Uterus (tissue), 2 donors: ENCODE measurements around the gene YLPM1.

Experiments
- POLR2A ChIP-seq, 2 donors: fragments of 450-650 bp; IDR thresholded peaks; one replicate each; pipeline ENCODE4 v1.6.1; 2016; ENCODE audit warnings: antibody characterized with exemption in 2 of 2, mild to moderate bottlenecking in 1 of 2, moderate library complexity in 1 of 2
- TF ChIP-seq, protein P1 (sequence below), 4 experiments: fragments of 200-600 bp in 2 of 4; fragments of 450-650 bp in 2 of 4; sonication (generic) in 2 of 4; IDR thresholded peaks; one replicate each; pipeline ENCODE4 v1.5.1; 2016 to 2019; ENCODE audit warnings: antibody characterized with exemption in 4 of 4, mild to moderate bottlenecking in 2 of 4, moderate library complexity in 1 of 4

DNA sequence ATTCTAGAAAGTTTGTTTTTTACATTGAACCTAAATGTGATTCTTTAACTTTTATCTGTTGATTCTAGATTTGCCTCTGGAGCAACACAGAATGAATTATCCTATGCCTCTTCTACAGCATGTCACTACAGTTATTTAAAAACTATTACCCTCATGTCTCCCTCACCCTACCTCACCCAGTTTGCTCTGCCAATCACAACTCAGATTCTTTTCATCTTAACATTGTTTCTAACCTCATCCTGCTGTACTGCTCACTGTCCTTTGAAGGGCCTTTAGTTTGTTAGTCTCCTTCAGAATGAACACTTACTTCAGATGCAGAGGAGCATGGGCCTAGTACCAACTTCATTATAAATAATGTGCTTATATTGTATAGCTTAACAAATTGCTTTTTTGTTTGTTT, 21.5 kb downstream of the YLPM1 start:
- TF ChIP-seq, protein P1, sequence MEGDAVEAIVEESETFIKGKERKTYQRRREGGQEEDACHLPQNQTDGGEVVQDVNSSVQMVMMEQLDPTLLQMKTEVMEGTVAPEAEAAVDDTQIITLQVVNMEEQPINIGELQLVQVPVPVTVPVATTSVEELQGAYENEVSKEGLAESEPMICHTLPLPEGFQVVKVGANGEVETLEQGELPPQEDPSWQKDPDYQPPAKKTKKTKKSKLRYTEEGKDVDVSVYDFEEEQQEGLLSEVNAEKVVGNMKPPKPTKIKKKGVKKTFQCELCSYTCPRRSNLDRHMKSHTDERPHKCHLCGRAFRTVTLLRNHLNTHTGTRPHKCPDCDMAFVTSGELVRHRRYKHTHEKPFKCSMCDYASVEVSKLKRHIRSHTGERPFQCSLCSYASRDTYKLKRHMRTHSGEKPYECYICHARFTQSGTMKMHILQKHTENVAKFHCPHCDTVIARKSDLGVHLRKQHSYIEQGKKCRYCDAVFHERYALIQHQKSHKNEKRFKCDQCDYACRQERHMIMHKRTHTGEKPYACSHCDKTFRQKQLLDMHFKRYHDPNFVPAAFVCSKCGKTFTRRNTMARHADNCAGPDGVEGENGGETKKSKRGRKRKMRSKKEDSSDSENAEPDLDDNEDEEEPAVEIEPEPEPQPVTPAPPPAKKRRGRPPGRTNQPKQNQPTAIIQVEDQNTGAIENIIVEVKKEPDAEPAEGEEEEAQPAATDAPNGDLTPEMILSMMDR (IDR thresholded peaks at IDR 0.05), result no peak
- no peak for TF ChIP-seq POLR2A (IDR thresholded peaks at IDR 0.05)
